Cortex of kidney (tissue), 1 donor: ENCODE data around the gene TRPM3.

Experiments used
- DNase-seq: peaks from one replicate; lab custom pipeline; 2025; lab: John Stamatoyannopoulos, UW

The TRPM3 gene

DNA sequence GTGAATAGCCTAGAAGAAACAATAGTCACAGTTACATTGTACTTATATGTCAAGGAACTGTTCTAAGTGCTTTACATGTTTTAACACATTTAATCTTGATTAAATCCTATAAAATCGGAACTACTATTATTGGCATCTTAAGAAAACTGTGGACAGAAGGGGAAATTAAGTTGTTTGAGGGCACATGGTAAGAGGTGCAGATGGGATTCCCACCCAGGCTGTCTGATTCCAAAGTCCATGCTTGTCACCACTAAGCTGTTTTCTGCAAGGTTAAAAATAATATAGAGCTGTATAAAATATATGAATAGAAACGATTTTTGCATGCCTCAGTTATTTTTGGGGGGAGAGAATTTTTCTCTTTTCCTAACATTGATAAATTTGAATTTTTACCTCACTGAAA, 512.4 kb downstream of the TRPM3 start:
- no peak for DNase-seq

DNA sequence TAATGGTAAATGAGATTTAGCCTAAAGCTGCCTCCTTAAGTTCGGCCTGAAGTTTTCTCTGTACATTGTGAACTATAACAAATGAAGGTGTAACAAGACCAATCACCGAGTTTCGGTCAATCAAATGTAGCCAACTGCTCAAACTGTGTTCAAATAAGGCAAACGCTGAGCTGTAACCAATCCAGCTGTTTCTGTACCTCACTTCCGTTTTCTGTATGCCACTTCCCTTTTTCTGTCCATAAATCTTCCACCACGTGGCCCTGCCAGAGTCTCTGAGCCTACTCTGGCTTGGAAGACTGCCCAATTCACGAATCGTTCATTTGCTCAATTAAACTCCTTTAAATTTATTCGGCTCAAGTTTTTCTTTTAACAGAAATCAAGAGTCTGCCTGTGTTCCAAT, 513.5 kb downstream of the TRPM3 start:
- DNase-seq = no peak

DNA sequence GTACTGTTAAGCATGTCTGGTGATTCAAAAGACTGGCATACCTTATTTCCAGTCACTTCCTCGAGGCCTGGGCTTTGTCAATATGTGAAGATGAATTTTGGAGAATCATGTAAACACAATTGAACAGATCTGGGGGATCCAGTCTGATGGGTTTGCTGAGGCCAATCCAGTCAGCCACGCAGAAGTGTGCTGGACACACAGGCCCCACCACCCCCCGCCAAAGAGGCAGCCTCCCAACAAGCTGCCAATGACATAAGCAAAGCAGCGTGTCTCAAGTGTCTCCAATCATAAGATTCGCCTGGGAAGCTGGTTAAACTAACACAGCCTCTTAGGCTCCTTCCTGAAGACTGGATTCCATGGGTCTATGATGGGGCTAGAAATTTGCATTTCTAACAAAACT, 514.1 kb downstream of the TRPM3 start:
- DNase-seq = no peak

DNA sequence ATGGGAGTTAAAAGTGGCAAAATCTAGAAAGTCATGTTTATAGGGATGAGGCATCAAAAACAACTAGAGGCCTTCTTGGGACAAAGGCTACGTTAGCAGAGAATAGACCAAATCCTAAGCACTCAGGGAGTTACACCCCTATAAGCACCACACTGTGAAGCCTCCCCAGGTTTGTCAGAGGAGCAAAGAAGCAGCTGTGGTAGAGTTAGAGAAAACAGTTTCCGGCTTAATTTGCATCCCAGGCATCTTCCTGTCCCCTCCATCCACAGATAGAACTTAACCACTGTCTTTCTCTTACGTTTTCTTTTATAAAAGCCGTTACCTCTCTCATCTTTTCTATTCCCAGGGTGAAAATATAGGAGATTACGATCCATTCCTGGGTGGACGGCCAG, 518.4 kb downstream of the TRPM3 start:
- DNase-seq = no peak

DNA sequence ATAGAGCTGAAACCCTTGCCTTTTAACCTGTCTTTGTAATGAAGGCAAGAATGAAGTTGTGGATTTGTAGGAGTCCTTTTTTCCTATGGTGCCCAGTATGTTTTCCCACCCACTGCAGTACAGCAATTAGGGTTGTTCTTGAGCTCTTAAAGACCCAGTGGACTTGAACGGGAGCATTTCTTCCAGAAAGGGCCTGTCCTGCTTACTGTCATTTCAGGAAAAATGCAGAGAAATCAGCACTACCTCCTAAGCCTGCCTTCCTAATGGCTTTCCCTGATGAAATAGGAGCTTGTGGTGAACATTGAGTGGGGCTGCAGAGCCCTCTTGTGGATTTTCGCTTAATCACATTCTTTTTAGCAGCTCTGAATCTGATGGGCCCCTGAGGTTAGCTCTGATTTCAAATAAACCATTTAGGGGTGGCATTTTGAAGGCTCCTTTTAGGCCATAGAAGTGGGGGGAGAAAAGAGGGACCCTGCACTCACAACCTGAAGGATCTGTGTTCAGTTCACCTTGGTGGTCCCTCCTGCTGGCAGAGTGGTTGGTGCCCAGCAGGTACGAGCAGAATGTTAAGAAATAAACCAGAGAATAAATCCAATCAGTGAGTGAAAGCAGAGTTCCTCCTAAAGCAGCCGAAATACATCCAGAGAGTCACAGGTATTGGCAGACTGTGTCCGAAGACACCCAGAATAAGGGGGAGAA, 519.0 kb downstream of the TRPM3 start:
- no peak for DNase-seq

DNA sequence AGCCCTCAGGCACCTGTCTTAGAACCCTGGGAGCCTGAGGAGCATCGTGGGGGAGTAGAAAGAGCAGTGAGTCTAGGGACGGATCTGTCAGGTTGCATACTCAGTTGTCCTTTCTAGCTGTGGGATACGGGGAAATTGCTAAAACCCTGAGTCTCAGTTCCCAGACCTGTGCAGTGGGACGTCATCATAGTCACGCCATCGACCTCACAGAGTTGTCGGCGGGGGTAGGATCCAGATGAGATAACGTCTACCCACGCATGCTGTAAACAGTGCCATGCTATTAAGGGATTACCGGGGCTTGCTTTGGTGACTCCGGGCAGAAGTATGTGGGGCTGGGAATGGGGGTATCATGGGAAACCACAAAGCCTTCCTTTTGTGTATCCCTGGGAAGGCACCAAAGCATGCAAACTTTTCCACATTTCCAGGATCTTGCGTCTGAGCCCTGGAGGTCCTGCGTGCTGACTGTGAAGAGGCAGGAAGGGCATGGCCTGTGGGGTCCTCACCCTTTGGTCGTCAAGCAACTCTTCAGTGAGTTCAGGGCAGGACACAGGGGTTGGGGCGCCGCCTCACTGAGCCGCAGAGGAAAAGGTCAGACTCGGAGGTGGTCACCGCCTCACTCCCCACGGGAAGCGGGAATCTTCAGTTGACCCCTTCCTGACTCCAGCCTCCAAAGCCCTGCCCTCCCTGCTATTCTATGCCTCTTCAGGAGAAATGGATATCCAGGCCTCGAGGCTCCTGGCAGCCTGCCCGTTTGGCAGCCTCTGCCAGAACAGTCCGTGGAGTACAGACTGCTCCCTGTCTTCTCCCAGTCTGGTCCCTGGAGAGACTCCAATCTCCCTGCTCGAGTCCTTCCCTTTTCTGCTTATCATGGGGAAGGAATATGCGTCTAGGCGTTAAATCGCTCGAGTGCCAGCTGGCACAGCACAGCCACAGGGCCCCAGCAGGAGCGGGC, 520.1 kb downstream of the TRPM3 start:
- DNase-seq = no peak

DNA sequence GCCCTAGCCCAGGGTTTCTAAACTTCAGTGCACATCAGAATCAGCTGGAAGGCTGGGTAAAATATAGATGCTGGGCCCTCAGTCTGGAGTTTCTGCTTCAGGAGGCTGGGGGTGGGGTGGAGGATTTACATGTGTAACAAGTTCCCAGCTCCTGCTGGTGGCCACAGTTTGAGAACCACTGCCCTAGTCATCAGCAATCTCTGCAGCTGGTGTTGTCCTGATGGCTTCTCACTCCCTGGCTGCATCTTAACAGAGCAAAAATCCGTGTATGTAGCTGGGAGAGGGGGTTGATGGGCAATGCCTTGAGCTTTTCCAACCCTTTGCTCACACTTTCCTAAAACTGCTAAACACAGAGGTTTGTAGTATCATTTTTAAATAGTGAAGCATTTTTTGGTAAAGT, 520.9 kb downstream of the TRPM3 start:
- no peak for DNase-seq

DNA sequence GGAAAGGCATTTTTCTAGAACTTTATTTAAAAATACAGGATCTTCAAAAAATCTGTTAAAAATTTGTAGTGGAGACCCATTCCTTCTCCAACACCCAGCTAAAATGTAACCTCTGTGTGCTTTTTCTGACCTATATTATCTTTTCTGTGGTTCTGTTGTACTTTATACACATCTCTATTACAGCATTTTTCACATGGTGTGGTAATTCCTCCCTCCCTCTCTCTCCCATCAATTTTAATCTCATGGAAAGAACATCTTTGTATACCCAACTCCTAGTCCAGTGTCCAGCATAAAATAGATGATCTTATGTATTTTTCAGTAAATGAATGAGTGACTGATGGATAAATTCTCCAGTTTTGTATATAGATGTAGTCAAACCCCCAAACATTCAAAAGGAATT, 523.5 kb downstream of the TRPM3 start:
- no peak for DNase-seq

DNA sequence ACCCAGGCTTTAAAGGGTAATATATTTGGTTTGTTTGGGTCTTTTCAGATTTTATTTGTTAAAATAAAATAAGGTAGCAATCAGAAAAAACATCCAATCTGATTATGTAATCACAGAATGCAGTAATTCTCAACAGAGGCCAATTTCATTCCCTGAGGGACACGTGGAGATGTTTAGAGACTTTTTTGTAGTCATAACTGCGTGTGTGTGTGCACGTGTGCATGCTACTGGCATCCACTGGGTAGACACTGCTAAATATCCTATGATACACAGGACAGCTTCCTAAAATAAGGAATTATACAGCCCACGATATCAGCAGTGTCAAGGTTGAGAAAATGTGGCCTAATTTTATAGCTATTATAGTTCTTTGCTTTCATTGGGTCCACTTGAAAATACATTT, 526.2 kb downstream of the TRPM3 start:
- DNase-seq = no peak

DNA sequence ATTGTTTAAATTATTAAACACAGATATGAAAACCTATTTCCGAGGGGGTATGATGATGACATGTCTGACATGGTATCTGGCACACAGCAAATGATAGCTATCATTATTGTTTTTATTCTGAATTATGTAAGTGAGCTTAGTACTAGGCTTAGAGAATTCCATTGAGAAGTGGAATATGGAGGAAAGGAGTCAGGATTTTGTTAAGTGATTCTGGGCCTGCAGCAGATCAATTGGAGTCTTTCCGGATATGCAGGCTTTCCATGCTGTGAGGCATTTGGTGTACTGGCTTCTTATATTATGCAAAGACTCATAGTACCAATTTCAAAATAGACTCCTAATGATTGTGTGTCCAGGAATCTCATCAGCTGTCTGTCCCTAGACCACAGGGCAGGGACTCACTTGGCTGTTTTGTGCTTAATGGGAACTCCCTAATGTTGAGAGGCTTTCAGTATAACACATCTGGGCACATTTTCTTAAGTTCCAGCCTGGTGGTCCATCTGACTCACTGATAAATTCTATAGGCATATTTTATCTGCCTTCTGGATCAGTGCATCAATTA, 527.0 kb downstream of the TRPM3 start:
- no peak for DNase-seq

DNA sequence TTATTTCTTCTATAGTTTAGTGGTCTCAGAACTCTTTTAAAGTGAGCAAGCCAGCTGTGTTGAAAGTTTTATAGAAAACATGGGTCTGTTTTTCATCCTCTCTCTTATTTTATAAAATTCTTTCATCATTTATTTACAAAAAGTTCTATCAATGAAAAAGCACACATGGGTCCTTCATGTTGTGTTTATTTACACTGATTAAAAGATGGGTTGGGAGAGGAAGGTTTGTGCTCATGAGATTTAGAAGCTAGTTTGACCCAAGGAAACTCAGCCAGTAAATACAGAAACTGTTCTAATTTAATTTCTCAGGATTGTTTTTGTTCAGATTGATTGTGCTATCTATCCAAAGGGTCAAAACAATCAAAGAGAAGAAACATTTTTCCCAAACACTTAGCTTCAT, 528.2 kb downstream of the TRPM3 start:
- no peak for DNase-seq

DNA sequence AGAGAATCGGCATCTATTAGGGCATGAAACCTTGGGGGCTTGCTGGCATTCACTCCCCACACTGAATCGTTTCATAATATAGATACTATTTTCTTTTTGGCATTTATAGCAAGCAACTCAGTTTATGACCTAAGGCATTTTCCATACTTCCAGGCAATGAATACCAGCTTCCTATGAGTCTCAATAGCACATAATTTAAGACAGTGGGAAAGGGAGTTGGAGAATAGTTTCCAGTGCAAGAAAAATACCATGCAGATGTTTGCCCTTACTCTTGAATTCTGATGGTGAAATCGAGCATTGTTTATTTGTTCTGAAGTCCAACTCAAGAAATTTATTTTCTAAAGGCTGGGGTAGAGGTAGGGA, 531.1 kb downstream of the TRPM3 start:
- DNase-seq = no peak

DNA sequence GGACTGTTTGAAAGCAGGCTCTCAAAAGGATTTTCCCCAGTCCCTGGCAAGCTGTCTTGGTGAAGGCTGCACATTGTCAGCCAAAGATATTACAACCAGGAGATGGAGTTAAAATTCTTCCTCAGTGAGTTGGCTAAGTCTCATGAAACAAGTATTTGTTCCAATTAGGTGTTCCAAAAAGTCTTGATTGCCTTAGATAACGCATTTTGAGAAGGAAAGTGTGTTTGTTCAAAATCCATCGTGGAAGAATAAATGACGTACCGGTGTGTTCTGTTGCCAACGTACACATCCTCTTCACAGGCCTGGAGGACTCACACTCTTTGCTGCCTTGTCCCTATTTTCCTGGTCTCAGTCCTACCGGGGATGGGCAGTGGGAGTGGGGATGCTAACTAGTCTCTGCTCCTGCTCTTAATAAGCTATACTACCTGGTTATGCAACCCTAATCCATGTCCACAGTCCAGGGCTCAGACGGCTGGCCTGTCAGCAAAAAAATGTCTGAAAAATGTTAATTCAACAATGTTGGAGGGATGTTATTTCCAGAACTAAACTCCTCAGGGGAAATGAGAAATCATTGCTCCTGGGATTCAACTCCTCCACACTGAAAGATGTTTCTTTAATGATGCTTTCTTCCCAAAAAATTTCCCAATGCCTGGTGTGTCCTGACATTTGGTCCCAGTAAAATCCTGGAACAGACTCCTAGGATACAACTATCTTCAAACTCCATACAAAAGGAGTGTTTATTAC, 531.7 kb downstream of the TRPM3 start:
- DNase-seq = no peak

DNA sequence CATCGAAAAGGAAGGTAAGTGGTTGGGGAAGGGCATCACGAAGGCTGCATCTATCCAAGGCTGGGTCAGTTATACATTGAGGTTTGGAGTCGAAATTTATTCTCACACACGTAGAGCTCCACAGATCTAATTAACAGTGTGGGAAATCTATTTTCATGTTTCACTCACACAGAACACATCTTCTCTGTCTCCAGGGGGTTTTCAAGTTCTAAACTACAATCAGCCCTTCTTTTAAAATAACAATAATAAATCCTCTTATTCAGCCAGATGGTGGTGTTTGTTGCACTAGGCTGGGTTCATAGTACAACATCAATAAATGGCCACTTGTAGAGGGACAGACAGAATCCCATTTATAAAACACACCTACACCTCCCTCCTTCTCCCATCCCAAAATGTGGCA, 532.4 kb downstream of the TRPM3 start:
- DNase-seq = no peak

DNA sequence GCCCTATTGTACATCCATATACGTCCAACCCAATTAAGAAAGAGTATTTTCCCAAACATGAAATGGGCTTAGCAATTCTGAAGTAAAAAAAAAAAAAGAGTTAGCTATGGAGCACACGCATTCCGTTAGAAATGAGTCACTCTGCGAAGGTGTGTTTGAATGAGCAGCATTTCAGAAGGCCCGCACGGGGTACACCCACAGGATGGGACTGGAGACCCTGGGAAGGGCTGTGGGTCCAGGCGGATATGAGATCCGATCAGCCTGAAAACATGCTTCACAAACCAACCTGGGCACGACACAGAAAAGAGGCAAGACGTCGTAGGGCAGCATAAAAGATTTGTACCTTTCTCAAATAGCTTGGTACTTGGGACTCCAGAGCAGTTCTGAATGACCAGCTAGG, 533.0 kb downstream of the TRPM3 start:
- no peak for DNase-seq

DNA sequence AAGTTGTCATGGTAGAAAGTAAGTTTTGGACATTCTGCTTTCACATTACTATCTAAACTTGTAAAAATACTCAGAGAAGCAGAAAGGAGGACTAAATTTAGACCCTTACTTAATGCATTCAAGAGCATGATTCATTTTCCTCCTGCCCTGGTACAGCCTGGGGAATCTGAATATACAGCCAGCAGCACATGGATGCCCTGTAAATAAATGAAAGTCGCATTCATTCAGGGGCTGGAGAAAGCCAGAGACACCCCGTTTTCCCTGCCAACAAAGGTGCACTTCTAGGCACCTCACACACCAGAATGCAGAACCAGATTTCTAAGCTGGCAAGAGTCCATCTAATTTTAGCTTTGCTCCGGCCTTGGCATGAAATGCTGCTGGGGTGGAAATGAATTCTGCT, 534.2 kb downstream of the TRPM3 start:
- no peak for DNase-seq

DNA sequence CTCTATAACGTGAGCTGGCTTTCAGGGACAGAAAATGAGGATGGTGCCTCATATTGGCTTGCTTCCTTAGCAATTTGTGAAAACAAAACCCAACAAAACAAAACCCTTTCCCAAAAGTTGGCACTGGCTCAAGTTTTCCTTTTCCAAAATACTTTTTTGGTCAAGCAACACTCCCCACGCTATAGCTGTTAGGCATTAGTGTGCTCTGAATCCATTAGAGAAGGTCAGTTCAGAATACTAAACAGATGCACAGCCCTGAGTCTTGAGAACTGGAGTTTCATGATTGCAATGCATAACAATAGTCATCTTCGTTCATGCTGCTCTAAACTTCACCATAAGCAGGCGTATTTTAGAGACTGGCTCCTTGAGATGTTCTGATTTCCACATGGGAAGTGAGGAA, 534.9 kb downstream of the TRPM3 start:
- DNase-seq = no peak

DNA sequence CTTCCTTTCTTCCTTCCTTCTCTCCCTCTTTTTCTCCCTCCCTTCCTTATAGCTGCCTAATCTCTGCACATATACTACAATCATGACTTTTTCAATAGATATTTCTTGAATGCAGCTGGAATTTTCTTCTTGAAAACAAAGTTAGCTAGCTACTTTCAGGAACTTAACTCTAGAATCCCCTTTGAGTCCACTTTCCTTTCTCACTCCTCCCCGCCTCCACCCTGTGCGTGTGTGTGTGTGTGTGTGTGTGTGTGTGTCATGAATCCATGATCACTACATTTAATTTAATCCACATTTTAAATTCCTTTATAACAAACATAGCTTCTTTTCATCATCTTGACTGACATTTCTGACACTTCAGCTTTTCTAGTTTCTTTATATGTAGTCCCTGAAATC, 539.5 kb downstream of the TRPM3 start:
- no peak for DNase-seq

DNA sequence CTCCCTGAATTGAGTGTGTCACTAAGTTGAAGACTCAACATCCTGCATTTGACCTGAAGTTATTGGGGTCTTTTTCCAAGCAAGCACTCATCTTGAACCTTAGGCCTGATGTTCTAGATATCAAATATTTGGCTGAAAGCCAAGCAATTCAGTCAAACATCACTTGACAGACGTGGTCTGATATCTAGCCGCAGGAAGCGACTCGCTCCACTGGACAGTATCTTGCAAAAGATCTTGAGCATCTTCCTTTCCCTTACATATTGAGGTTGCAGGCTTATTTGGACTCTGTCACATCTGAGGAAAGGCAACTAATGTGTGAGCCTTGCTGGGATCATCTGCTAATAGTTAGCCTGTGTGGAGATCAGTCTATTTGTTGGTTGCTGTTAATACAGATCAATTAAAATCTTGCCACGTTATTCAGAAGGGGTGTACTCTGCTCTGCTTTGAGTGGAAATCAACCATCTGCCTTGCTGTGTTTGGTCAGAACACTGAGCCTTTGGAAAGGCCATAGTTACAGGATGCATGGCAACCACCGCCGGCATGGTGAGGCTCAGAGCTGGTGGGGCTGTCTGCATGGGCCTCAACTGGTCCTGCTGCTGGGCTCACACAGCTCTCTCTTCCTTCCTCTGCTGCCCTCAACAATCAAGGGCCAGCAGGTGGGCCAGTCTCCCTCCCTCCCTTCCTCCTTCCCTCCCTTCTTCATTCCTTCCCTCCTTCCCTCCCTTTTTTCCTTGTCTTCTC, 540.0 kb downstream of the TRPM3 start:
- DNase-seq = no peak

DNA sequence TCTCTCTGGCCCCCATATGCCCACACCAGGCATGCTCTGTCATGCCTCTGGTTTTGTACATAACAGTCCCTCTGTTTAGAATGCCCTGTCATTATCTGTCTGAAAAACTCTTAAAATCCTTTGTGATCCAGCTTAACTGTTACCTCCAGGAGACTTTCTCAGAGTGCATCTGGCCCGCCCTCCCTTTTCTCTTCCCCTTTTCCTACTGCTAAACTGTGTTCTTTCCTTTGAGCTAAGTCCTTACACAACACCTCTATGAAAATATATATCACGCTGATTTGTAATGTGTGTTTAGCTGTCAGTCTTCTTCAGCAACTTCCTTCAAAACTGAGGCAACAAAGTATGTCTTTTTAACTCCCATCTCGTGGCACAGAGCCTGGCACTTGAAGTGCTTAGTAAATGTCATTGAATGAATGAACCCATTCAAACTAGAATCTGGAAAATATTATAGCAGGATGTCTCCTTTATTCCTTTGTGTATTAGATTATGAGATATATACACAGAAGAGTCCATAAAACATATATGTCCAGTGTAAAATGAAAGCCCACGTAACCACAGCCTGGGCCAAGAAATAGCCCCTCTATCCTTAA, 540.7 kb downstream of the TRPM3 start:
- no peak for DNase-seq

DNA sequence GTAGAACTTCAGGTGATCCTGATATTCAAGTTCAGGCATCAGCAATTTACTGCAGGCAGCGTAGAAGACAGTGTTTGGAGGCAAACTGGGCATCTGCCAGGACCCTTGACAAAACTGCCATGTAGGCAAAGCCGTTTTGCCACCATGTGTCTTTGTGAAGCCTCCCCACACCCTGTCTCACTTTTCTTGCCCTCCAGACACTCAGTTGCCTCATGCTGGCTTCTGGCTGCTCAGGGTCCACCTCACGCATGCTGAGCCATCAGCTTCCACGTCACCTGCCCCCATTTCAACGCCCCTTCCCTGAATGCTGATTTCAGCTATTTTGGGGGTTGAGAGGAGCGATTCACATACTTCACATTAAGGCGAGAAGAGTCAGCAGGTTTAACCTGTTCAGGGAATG, 541.7 kb downstream of the TRPM3 start:
- DNase-seq = no peak
